ES-I3 (cell line): Measurements from ENCODE around the gene LATS2.

Source experiments
- H3K36me3 ChIP-seq: 2 replicates; pipeline ENCODE4 v1.6.1; 2013; ENCODE audit warnings: mild to moderate bottlenecking, low read length, control low read depth, moderate library complexity; ENCODE audit not compliant: insufficient read depth
- H3K4me1 ChIP-seq: 2 replicates; pipeline ENCODE4 v1.6.1; 2013; ENCODE audit warnings: mild to moderate bottlenecking, control low read depth, low read length; ENCODE audit not compliant: insufficient read depth
- H3K9ac ChIP-seq: 2 replicates; pipeline ENCODE4 v1.6.1; 2013; ENCODE audit warnings: low read depth, mild to moderate bottlenecking, low read length, moderate library complexity
- H3K9me3 ChIP-seq: 2 replicates; pipeline ENCODE4 v1.6.1; 2013; ENCODE audit warnings: mild to moderate bottlenecking, low read length, moderate library complexity; ENCODE audit not compliant: control insufficient read depth, insufficient read depth

Gene LATS2

GRCh38 chr13:21079761-21080592, 18.6 kb upstream of the LATS2 start:
- Histone ChIP-seq H3K9ac (no peak overlapping the region), H3K9me3 (no peaks in the 10 kb centered on the region), H3K4me1 (peaks cover 17% of the 10 kb centered on the region), H3K36me3 (no peaks in the 10 kb centered on the region)

GRCh38 chr13:21079221-21079620, 17.8 kb upstream of the LATS2 start:
- Histone ChIP-seq H3K9ac (no peak overlapping the region), H3K4me1 (peaks cover 23% of the 10 kb centered on the region), H3K36me3 (no peaks in the 10 kb centered on the region), H3K9me3 (no peaks in the 10 kb centered on the region)

GRCh38 chr13:21078501-21078900, 17.1 kb upstream of the LATS2 start:
- Histone ChIP-seq H3K9ac (no peak overlapping the region), H3K9me3 (no peaks in the 10 kb centered on the region), H3K4me1 (peaks cover 23% of the 10 kb centered on the region), H3K36me3 (no peaks in the 10 kb centered on the region)

GRCh38 chr13:21077788-21078353, 16.5 kb upstream of the LATS2 start:
- Histone ChIP-seq H3K4me1 (peaks cover 23% of the 10 kb centered on the region), H3K9ac (no peak overlapping the region), H3K9me3 (no peaks in the 10 kb centered on the region; the same call in 1 of the 2 replicates), H3K36me3 (no peaks in the 10 kb centered on the region)

GRCh38 chr13:21077076-21077787, 15.8 kb upstream of the LATS2 start:
- H3K4me1 ChIP-seq = peaks cover 23% of the 10 kb centered on the region
- H3K36me3 ChIP-seq = no peaks in the 10 kb centered on the region
- H3K9me3 ChIP-seq = no peaks in the 10 kb centered on the region; the same call in 1 of the 2 replicates
- no peak overlapping the region for H3K9ac ChIP-seq

- H3K9me3 ChIP-seq = no peaks in the 10 kb centered on the region; the same call in 1 of the 2 replicates
- no peak overlapping the region; the same call in 1 of the 2 replicates for H3K9ac ChIP-seq
- H3K4me1 ChIP-seq = peaks cover 23% of the 10 kb centered on the region
Measured at GRCh38 chr13:21076253-21076652, 14.9 kb upstream of the LATS2 start.

GRCh38 chr13:21075379-21076249, 14.2 kb upstream of the LATS2 start:
- peak overlapping the region; percentile 63; the same call in 1 of the 2 replicates for H3K9ac ChIP-seq
- no peaks in the 10 kb centered on the region; the same call in 1 of the 2 replicates for H3K9me3 ChIP-seq
- H3K36me3 ChIP-seq = no peaks in the 10 kb centered on the region
- H3K4me1 ChIP-seq = peaks cover 23% of the 10 kb centered on the region

More at GRCh38 chr13:21076253-21076652, 14.9 kb upstream of the LATS2 start:
- H3K36me3 ChIP-seq = no peaks in the 10 kb centered on the region

GRCh38 chr13:21075011-21075378, 13.6 kb upstream of the LATS2 start:
- H3K4me1 ChIP-seq = peaks cover 18% of the 10 kb centered on the region
- no peaks in the 10 kb centered on the region; the same call in 1 of the 2 replicates for H3K9me3 ChIP-seq
- peak overlapping the region; percentile 63; the same call in 1 of the 2 replicates for H3K9ac ChIP-seq
- H3K36me3 ChIP-seq = no peaks in the 10 kb centered on the region

GRCh38 chr13:21074546-21074945, 13.2 kb upstream of the LATS2 start:
- peak overlapping the region; percentile 63; the same call in 1 of the 2 replicates for H3K9ac ChIP-seq

GRCh38 chr13:21071924-21072323, 10.5 kb upstream of the LATS2 start:
- H3K9ac ChIP-seq = no peak overlapping the region
- H3K36me3 ChIP-seq = no peaks in the 10 kb centered on the region
- peaks cover 14% of the 10 kb centered on the region; the same call in 1 of the 2 replicates for H3K4me1 ChIP-seq
- no peaks in the 10 kb centered on the region; the same call in 1 of the 2 replicates for H3K9me3 ChIP-seq

More at GRCh38 chr13:21074546-21074945, 13.2 kb upstream of the LATS2 start:
- Histone ChIP-seq H3K4me1 (peaks cover 17% of the 10 kb centered on the region), H3K9me3 (no peaks in the 10 kb centered on the region; the same call in 1 of the 2 replicates), H3K36me3 (no peaks in the 10 kb centered on the region)

- H3K4me1 ChIP-seq = peaks cover 14% of the 10 kb centered on the region; the same call in 1 of the 2 replicates
- H3K9me3 ChIP-seq = no peaks in the 10 kb centered on the region; the same call in 1 of the 2 replicates
- H3K36me3 ChIP-seq = no peaks in the 10 kb centered on the region
- no peak overlapping the region for H3K9ac ChIP-seq
Measured at GRCh38 chr13:21071015-21071414, 9.6 kb upstream of the LATS2 start.

- no peaks in the 10 kb centered on the region for H3K36me3 ChIP-seq
- H3K9me3 ChIP-seq = no peaks in the 10 kb centered on the region; the same call in 1 of the 2 replicates
- H3K9ac ChIP-seq = no peak overlapping the region
- peaks cover 10% of the 10 kb centered on the region; the same call in 1 of the 2 replicates for H3K4me1 ChIP-seq
Measured at GRCh38 chr13:21069561-21070004, 8.2 kb upstream of the LATS2 start.

- no peaks in the 10 kb centered on the region for H3K36me3 ChIP-seq
- no peaks in the 10 kb centered on the region; the same call in 1 of the 2 replicates for H3K9me3 ChIP-seq
- H3K9ac ChIP-seq = no peak overlapping the region
- peaks cover 8% of the 10 kb centered on the region; the same call in 1 of the 2 replicates for H3K4me1 ChIP-seq
Measured at GRCh38 chr13:21067848-21068247, 6.5 kb upstream of the LATS2 start.
